Esophagus squamous epithelium (tissue), 4 donors: ENCODE measurements around the gene PREX1.

Experiments used
- CTCF ChIP-seq, 6 experiments: fragments of 450-650 bp in 4 of 6; fragments of 200-600 bp in 2 of 6; sonication (generic) in 2 of 6; IDR thresholded peaks; one replicate each; pipeline ENCODE4 v1.5.1; 2016 to 2019; ENCODE audit warnings: antibody characterized with exemption in 6 of 6, mild to moderate bottlenecking in 4 of 6, moderate library complexity in 4 of 6
- POLR2A ChIP-seq, 4 donors: fragments of 450-650 bp; IDR thresholded peaks; one replicate each; pipeline ENCODE4 v1.6.1; 2017; ENCODE audit warnings: antibody characterized with exemption in 4 of 4, mild to moderate bottlenecking in 4 of 4, moderate library complexity in 3 of 4

DNA sequence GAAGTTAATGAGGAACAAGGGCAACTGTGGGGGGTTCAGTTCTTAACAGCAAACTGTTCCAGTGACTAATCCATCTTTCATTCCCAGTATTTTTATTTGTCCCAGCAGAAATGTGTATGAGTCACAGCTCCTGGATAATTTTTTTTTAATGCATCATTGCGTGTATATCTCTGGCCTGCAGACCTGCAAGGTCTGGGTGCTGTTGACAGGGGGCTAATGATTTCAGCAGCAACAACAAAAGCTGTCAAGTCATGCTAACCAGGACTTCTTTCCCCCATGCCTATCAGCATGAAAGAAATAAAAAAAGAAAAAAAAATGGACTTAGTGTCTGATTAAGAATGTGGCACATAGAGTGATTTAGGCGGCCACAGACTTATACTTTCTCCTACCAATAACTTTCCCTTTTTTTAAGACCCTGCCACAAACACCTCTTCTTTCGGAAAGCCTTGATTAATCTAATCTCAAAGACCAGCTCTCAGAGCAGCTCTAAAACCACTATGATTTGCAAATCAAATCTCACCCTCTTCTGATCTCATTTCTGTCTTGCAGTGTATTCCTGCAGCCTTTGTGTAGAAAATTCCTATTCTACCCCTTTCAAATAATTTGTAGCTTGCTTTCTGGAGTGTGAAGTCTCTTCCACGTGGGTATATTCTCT is 14.2 kb upstream of the PREX1 start:
- no peak for TF ChIP-seq CTCF (IDR thresholded peaks at IDR 0.05)
- no peak for TF ChIP-seq POLR2A (IDR thresholded peaks at IDR 0.05)
